CD4-positive, alpha-beta T cell treated with Interferon alpha-2 for 1 hour (primary cell): ENCODE results near the gene ST8SIA1.
"Not testable (repeated sequence)": the region's sequence is repeated elsewhere in the genome, so short reads cannot be mapped to it uniquely, and the experiment has no call there.

Experiments used
- DNase-seq, 2 donors: peaks; one replicate each; pipeline ENCODE4 v3.0.0-alpha.2; 2020 to 2022

The ST8SIA1 gene

DNA sequence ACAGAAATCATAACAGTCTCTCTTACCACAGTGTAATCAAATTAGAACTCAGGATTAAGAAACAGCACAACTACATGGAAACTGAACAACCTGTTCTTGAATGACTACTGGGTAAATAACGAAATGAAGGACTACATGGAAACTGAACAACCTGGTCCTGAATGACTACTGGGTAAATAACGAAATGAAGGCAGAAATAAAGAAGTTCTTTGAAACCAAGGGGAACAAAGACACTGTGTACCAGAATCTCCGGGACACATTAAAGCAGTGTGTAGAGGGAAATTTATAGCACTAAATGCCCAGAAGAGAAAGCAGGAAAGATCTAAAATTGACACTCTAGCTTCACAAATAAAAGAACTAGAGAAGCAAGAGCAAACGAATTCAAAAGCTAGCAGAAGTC is 185.2 kb downstream of the ST8SIA1 start:
- not testable (repeated sequence) for DNase-seq

- DNase-seq, result peak in 1 of 2 donors; percentile 57
These were observed 187.8 kb downstream of the ST8SIA1 start for GRCh38 chr12:22146686-22147085.
